Left cardiac atrium (tissue), 4 donors: ENCODE data around the gene SIDT2. TPM values are rescaled to one million over a fixed set of nuclear protein-coding genes. Genes with fewer than 3 reads are reported as not detected.
A peak's percentile ranks its signal among the peaks of the same experiment; 100 is the strongest.

Source experiments
- ATAC-seq, 2 donors: fragments of 200-7000 bp; cut with Tn5 transposase; one replicate each; pipeline ENCODE4 v1.9.1; 2020; ENCODE audit warnings: mild to moderate bottlenecking in 2 of 2, moderate library complexity in 2 of 2
- DNase-seq: peaks from one replicate; pipeline ENCODE4 v3.0.0-alpha.2; 2020
- intact Hi-C, 2 donors: fragments of 100-400 bp; cut with DNase I; formaldehyde crosslinking; loops; one replicate each; pipeline versions ENCODE4 v1.14.1 to v1.15.1; 2022 to 2023
- total RNA-seq, 2 donors: library from RNA; stranded (reverse); fragmentation: NEBNext Ultra II Directional; extraction: Animal tissue kit (Norgen Biotek cat#: 25700); gene quantifications; one replicate each; pipeline ENCODE4 v1.2.1, GENCODE V29; 2021
- donor health status: DM: no; HTN: yes; CAD: no.
- donor health status: DM: no; HTN: yes; CAD: no; lungs with severe emphysema.
- donor health status: DM: yes; HTN: yes; CAD: no.
- donor health status: Dilated cardiomyopathy.

Gene SIDT2
- total RNA-seq, 2 donors from 2014 or later = 40.8 to 48.5 TPM

DNA sequence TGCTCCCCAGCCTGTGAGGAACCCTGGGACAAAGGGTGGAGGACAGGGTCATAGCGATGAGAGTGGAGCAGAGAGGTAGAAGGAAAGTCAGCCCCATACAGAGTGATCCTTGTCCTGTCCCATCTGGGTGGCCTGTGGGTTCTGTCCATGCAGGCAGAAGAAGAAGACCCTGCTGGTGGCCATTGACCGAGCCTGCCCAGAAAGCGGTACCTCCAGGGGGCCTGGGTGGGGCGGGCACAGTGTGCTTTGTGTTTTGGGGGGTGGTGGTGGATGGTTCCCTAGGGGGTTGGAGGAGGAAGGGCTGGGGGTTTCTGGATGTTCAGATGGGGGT is 7.9 kb downstream of the SIDT2 start:
- DNase-seq (no peak), ATAC-seq (no peak)
- intact Hi-C loops = no loop called here

DNA sequence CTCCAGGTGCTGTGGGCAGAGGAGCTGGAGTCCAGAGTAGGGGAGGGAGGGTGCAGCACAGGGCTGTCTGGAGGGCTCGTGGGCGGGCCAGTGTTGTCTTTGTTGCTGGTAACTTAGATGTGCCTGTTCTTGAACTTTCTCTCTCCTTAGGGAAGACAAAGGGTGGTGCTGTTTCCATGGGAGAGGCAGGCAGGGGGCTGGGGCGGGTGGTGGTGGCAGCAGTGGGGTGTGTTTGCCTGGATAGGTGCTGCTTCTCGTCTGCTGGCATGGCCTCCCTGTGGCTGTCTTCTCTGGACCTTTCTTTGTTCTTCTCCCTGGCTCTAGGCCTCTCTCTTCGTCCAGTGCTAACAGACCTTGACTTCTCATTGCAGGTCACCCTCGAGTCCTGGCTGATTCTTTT is 8.5 kb downstream of the SIDT2 start:
- intact Hi-C loops = no loop called here
- no peak for ATAC-seq
- DNase-seq = peak; percentile 11

DNA sequence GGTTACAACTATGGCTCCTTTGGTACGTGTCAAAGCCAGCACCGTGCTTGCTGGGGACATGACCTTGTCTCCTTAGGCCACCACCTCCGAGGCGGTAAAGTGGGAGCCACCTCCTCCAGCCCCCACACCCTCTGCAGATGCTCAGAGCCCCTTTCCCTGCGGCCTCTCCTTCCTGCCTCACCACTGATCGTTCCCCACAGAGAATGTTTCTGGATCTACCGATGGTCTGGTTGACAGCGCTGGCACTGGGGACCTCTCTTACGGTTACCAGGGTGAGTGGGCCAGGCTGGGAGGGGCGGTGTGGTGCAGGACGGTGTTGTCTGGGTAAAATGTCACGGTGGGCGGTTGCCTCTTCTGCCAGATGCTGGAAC is 8.9 kb downstream of the SIDT2 start:
- DNase-seq (peak; percentile 5), ATAC-seq (no peak)
- intact Hi-C loops = no loop called here

DNA sequence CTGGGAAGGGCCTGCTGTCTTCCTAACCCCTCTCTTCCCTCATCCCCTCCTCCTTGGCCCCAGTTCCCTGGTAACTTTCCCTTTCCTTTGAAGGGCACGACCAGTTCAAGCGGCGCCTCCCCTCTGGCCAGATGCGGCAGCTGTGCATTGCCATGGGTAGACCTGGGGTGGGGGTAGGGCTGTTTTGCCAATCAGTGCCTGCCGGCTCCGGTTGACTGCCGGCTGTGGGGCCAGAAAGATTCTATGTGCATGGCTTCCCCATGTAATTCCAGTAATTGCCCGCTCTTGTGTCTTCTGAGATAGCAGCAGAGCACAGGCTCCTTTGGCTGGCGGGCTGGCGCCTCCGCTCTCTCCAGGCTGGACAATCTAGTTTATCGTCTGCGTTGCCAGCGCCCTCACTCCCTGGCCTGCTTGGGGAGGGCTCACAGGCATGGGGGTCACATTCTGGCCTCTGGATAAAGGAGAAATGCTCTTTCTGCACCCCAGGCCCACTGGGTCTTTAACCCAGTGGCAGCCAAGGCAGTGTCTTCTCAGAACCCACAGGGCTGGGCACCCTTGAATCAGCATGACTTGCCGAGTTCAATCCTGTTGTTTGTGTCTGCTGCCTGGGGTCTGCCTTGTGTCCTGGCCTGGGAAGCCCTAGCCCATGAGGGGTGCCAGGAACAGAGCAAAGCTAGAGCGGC is 9.4 kb downstream of the SIDT2 start:
- ATAC-seq (no peak), DNase-seq (peak; percentile 14)
- intact Hi-C loops = no loop called here

DNA sequence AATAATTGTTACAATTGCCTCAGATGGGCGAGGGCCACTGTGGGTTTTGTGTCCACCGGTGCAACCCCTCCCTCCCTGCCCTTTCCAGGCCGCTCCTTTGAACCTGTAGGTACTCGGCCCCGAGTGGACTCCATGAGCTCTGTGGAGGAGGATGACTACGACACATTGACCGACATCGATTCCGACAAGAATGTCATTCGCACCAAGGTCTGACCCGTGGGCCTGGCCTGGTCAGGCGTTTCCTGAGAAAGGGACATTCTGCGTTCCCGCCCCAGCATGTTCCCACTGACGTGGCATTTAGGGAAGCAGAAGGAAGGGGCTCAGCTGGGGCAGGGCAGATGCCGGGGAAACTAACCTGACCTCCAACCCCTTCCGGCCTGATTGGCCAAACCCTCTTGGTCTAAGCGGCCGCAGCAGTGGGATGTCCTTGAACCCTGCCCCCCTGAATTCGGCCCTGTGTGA is 10.1 kb downstream of the SIDT2 start:
- intact Hi-C loops = no loop called here
- ATAC-seq = peak in 1 of 2 donors; percentile 7
- DNase-seq = peak; percentile 39

DNA sequence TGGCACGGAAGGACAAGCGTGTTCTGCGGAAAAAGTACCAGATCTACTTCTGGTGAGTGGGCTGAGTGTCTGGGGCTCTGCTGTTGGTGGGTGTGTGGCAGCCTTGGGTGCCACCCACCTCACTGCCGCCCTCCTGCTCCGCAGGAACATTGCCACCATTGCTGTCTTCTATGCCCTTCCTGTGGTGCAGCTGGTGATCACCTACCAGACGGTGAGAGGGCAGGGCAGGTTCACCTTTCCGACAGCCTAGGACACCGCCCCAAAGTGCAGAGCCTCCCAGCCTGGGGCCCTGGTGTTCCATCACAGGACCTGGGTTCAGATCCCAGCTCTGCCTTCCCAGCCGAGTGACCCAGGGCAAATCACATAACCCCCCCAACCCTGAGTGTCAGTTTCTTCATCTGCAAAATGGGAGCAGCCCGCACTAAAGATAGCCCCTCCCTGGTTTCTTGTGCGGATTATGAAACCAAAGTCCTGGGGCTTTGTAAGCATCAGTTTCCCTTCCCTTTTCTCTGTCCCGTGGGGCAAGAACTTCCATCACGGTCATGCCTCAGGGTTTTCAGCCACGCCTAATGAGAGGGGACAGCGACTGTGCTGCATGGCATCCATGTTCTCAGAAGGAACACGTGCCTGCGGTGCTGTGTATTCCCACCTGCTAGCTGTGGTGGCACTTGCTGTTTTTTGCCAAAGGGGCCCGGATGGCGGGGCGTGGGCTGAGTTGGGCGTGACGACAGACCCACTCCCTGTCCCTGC is 10.8 kb downstream of the SIDT2 start:
- intact Hi-C loops = no loop called here
- peak in 1 of 2 donors; percentile 32 for ATAC-seq
- peak; percentile 32 for DNase-seq

DNA sequence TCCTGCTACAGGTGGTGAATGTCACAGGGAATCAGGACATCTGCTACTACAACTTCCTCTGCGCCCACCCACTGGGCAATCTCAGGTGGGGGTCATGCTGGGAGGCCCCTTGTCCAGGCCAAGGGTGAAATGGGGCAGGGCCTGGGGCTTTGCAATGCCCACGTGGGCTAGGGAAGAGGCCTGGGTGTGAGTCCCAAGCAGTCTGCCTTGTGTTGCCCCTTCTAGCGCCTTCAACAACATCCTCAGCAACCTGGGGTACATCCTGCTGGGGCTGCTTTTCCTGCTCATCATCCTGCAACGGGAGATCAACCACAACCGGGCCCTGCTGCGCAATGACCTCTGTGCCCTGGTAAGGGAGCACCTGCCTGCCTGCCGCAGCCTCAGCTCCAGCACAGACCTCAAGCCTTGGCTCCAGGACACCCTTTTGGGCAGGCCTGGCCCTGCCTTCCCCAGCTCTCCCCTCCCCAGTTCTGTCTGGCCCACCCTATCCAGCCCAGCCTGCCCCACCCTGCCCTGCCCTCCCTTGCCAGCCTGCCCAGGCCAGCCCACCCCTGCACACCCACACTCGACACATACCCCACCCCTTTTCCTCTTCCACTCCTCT is 11.5 kb downstream of the SIDT2 start:
- peak; percentile 13 for DNase-seq
- no peak for ATAC-seq
- intact Hi-C loops = no loop called here

DNA sequence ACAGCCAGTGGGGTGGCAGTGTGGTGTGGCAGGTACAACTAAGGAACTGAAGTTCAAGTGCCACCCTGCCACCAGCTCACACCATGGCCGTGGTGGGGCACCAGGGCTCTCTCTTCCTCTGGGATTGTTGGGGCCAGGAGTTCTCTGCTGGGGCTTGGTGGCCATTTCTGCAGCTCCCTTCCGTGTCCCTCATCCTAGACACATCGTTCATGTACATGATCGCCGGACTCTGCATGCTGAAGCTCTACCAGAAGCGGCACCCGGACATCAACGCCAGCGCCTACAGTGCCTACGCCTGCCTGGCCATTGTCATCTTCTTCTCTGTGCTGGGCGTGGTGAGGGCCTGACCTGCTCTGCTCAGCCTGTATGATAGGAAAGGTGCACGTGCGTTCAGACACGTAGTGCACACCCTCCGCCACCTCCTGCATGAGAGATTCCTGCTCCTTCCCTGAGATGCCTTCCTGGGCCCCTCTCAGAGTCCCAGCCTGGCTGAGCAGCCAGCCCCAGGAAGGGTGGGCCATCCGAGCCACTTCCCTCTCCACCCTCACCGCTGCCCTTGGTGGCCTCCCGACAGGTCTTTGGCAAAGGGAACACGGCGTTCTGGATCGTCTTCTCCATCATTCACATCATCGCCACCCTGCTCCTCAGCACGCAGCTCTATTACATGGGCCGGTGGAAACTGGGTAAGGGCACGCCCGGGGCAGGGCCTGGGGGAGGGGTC is 13.3 kb downstream of the SIDT2 start:
- peak; percentile 18 for DNase-seq
- no peak for ATAC-seq
- intact Hi-C loops = no loop called here

DNA sequence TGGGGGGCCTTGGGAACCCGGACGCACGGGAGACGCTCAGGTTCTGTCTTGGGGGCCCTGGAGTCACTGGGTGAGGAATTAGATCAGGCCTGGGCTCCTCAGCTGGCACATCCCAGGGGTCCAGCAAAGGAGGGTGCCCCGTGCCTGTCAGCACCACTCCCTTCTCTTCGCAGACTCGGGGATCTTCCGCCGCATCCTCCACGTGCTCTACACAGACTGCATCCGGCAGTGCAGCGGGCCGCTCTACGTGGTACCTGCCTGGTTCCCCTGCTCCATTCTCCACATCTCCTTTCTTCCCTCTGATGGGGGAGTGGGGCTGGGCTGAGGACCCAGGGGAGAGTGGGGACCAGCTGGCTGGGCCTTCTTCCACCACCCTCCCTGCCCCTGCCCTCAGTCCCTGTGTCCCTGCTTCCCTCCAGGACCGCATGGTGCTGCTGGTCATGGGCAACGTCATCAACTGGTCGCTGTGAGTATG is 13.9 kb downstream of the SIDT2 start:
- intact Hi-C loops = no loop called here
- no peak for ATAC-seq
- DNase-seq = peak; percentile 6

DNA sequence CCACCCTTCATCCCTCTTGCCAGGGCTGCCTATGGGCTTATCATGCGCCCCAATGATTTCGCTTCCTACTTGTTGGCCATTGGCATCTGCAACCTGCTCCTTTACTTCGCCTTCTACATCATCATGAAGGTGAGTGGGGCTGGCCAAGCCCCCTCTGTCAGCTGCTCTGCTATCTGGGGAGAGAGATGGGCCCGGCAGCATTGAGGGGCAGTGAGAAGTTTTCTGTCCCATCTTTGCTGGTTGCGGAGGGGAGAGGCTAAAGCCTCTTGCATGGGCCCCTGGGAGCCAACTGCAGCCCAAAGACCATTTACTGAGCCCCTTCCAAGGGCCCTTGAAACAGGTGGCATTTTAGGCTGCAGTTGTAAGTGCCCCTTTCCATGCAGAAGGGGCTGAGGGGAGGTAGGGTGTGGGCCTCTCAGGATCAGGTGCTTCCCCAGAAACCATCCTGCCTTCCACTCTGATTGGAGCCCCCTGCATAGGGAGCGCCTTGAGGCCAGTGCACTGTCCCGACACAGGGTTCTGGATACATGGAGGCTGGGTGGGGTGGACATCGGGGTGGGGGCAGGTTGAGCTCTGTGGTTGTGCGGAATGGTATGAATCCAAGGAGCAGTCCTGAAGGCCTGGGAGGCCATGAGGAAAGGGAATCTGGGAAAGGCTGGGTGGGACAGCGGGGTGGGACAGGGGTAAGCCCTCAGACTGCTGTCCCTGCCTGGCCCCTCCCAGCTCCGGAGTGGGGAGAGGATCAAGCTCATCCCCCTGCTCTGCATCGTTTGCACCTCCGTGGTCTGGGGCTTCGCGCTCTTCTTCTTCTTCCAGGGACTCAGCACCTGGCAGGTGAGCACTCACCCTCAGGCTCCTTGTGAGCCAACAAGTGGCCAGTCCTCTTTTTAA is 14.8 kb downstream of the SIDT2 start:
- intact Hi-C loops = no loop called here
- ATAC-seq (no peak), DNase-seq (peak; percentile 5)

DNA sequence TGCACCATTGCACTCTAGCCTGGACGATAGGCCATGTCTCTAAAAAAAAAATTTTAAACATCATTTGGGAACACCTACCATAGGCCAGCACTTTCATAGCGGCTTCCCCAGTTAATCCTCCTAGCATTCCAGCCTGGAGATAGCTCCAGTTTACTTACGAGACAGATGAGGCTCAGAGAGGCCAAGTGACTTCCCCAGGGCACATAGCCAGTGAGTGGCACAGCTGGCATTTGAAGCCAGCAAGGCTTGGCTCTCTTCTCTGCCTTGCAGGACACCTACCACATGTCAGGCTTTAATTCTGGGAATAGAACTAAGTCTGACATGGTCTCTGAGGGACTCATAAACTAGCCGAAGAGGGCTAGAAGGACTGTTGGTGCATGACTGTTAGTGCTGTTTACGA is 15.7 kb downstream of the SIDT2 start:
- no peak for DNase-seq
- ATAC-seq = no peak
- intact Hi-C loops = no loop called here

DNA sequence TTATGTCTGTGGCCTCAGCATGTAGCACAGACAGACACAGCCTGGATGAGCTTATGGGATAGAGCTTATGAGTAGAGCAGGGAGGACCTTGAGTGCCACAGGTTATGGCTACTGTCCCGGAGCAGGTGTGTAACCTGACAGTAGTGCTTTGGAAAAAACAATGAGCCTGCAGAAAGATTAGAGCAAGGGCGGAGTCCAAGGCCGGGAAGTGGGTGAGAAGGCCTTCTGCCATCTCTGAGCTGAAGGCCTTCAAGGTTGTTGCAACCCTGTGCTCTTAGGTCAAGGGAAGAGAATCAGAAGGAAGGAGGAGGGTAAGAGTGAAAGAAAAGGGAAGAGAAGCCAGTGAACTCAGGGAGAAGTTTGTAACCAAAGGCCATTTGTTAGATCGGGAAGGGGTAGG is 16.7 kb downstream of the SIDT2 start:
- ATAC-seq (no peak), DNase-seq (no peak)
- intact Hi-C loops = no loop called here

DNA sequence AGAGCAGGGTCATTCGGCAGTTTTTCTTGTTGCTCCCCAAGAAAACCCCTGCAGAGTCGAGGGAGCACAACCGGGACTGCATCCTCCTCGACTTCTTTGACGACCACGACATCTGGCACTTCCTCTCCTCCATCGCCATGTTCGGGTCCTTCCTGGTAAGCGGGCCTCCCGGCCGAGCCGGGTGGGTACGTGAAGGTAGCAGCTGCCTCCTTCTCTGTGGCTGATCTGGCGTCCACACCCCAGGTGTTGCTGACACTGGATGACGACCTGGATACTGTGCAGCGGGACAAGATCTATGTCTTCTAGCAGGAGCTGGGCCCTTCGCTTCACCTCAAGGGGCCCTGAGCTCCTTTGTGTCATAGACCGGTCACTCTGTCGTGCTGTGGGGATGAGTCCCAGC is 17.2 kb downstream of the SIDT2 start:
- DNase-seq = no peak

DNA sequence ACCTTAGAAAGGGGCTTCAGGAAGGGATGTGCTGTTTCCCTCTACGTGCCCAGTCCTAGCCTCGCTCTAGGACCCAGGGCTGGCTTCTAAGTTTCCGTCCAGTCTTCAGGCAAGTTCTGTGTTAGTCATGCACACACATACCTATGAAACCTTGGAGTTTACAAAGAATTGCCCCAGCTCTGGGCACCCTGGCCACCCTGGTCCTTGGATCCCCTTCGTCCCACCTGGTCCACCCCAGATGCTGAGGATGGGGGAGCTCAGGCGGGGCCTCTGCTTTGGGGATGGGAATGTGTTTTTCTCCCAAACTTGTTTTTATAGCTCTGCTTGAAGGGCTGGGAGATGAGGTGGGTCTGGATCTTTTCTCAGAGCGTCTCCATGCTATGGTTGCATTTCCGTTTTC is 18.5 kb downstream of the SIDT2 start:
- intact Hi-C loops = no loop called here

More for the DNA sequence above, 17.2 kb downstream of the SIDT2 start:
- no peak for ATAC-seq
- intact Hi-C loops = no loop called here

DNA sequence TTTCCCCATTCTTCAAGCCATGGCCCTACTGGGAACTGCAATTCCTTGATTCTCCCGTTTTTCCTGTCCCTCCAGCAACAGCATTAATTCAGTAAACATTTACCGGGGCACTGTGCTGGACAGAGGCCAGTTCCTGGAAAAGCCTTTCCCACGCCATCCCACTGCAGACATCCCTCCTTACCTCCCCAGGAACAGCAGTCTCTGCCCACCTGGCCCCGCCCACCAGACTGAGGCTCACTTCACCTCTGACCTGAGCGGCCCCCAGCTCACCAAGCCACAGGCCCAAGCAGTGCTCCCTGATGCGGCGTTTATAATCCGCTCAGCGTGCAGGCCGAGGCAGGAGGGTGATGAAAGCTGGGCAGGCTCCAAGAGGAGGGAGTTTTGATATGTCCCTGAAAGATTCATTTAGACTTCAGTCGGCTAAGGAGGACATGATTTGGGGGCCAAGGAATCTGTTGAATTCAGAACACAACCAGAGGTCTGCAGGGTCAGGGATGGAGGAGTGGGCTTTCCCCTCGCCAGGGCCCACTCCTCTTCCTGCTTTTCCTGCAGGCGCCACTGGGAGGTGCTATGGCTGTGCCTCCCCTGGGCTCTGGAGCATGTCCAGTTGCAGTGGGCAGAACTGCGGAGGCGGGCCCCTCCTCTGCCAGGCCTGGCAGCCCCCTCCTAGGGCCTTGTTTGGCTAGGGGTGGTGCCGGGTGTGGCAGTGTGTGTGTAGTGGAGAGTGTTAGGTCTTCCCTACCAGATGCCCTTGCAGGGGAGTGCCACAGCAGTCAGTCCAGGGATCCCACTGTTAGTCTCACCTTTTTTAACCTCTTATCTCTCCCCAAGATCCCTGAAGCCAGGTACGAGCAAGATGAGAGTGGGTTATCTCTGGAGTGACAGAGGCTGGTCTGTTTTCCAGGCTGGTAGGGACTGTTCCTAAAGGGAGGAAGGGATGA is 19.2 kb downstream of the SIDT2 start:
- DNase-seq = no peak
- ATAC-seq = peak; percentile 10 to 46
- intact Hi-C loops = no loop called here

More for the DNA sequence above, 18.5 kb downstream of the SIDT2 start:
- no peak for ATAC-seq
- DNase-seq = no peak

DNA sequence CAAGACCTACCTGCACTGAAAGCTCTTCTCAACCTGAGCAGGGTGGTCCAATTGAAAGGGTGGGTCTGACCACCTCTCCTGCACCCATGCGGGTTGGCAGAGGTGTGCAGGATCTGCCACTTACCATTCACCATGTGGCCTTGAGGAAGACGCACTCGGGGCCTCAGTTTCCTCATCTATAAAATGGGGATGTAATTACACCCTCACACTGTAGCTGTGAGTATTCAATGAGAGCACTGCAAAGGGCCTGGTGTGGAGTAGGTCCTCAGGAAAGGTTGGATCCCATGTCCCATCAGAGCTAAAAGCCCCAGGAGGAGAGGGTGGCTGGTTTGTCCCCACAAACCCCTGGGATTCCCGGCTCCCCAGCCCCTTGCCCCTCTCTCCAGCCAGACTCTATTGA is 20.1 kb downstream of the SIDT2 start:
- intact Hi-C loops = no loop called here
- ATAC-seq (peak in 1 of 2 donors; percentile 5), DNase-seq (no peak)

DNA sequence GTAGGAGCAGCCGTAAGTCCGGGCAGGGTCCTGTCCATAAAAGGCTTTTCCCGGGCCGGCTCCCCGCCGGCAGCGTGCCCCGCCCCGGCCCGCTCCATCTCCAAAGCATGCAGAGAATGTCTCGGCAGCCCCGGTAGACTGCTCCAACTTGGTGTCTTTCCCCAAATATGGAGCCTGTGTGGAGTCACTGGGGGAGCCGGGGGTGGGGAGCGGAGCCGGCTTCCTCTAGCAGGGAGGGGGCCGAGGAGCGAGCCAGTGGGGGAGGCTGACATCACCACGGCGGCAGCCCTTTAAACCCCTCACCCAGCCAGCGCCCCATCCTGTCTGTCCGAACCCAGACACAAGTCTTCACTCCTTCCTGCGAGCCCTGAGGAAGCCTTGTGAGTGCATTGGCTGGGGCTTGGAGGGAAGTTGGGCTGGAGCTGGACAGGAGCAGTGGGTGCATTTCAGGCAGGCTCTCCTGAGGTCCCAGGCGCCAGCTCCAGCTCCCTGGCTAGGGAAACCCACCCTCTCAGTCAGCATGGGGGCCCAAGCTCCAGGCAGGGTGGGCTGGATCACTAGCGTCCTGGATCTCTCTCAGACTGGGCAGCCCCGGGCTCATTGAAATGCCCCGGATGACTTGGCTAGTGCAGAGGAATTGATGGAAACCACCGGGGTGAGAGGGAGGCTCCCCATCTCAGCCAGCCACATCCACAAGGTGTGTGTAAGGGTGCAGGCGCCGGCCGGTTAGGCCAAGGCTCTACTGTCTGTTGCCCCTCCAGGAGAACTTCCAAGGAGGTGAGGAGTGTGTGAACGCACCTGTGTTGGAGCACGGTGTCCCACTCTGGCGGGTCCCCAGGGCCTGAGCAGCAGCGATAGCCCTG is 20.7 kb downstream of the SIDT2 start, which contains the start of gene TAGLN:
Gene TAGLN (plus strand): TSS at position 318 of the 863 bp plus-strand sequence. CDS start 3,644 bp downstream, outside the sequence.
- DNase-seq = peak; percentile 89
- ATAC-seq = peak; percentile 77 to 79
- intact Hi-C loops = no loop called here
